ENCODE results near the gene BIRC3. TPM values are rescaled to one million over a fixed set of nuclear protein-coding genes. Genes with fewer than 3 reads are reported as not detected.

Gene BIRC3
- total RNA-seq, 1 donor from 2014 or later, result 2.2 TPM

DNA sequence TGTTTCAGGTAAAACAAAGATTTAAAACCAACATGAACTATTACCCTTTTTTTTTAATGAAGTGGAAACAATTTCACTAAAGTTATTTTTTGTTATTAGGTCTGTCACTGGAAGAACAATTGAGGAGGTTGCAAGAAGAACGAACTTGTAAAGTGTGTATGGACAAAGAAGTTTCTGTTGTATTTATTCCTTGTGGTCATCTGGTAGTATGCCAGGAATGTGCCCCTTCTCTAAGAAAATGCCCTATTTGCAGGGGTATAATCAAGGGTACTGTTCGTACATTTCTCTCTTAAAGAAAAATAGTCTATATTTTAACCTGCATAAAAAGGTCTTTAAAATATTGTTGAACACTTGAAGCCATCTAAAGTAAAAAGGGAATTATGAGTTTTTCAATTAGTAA is 60.6 kb downstream of the BIRC3 start:
- no peak for ATAC-seq

DNA sequence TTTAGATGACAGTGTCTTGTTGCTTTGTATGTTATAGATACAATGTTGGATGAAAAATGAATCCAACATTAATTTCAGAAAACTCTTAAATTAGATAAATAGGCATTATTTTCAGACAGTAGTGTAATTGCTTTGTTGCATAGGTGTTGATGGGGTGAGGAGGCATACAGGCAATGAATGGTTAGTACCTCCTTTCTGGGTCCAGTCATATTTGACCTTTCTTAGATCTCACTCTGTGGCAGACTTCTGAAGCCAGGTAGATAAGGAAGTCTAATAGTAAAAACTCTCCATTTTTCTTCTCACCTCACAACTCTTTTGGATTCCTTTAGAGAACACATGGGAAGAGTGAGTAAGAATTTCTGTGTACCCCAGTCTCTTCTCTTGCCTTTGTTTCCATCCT is 61.5 kb downstream of the BIRC3 start:
- no peak for ATAC-seq

DNA sequence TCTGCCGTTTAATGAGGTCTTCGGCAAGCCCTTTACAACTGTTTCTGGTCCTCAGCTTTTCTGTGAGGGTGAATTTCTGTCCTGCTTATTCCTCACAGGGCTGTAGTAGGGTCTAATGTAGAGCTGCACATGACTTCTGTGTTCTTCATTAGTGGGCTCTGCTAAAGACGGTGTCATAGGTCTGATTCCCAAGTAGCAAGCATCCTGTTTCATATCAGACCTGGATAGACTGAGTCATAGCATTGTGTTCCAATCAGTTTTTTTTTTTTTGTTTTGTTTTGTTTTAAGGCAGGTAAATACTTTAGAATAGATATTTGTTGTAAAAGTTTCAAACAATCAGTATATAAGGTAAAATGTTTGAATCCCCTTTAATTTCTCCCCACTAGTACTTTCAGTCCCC is 65.1 kb downstream of the BIRC3 start:
- no peak for ATAC-seq

DNA sequence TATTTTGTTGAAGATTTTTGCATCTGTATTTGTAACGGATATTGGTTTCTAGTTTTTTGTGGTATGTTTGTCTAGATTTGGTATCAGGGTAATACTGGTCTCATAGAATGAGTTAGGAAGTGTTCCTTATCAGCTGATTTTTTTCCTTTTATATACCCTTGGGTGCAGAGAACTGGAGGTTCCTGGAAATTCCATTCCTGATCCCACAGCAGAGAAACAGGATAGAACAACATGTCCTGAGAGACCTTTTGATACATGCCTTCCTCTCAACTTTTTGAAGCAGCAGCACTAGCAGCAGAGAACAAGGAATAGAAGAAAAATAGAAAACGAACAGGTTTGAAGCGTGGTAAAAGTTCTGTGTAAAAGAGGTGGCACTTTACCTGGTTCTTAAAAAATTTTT is 66.6 kb downstream of the BIRC3 start:
- ATAC-seq, result no peak

DNA sequence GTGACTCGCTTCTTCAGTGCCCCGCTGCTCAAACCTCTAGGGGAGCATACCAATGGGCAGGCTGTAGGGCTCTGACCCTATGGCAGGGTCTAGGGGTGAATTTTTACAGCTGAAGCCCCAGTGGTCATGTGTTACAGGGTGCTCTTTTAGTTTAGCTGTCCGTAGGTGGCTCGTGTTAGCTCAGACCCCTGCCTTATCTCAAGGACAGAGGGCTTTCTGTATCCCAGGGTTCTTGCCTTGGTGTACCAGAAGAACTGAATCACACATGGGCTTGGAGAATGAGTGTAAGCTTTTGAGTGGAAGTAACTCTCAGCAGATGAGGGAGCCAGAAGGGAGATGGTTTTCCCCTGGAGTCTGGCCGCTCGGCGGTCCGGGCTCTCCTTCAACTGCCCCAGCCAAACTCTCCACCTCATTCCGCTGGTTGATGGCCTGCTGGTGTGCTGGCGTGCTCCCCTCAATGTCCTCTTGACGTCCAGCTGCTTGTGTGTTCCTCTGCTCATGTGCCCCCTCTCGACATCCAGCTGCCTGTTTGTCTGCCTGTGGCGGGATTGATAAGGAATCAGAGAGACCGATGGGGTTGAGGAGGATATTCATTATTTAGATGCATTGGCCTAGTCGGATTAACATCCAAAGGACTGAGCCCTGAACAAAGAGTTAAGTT is 67.3 kb downstream of the BIRC3 start:
- ATAC-seq, result no peak

DNA sequence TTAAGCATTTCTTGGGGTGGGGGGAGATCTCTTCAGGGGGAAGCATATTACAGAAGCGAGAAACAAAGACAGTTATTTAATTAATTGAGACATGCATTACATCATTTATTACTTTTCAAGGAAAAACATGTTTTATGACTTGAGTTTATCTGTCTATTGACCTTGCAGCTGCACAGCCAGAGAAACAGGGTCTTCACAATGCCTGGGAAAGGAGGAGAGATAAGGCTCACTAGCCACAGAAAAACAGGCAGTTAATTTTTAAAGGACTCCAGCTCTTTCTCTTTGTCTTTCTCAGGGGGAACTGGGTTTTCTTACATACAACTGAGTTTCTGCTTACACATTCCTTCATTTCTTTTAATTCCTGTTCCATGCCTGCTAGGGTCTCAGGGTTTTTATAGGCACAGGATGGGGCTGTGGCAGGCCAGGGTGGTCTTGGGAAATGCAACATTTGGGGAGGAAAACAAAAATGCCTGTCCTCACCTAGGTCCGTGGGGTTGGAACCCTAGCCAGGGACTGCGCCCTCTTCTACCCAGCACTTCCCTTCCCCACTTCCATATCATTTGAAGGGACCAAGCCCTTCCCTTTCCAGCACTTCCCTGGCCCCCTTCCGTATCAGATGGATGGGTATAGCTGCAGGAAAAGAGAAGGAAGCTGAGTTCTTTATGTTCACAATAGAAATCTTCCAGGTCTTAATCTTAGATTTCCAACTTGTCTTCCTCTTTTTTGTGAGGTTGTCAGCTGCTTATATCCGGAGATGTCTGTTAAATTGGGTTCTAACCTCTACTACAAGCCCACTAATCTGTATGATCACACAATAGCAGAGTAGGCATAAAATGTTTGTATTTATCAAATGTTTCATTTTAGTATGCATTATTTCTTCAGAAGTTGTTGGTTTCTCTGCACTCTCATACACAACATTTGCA is 68.1 kb downstream of the BIRC3 start:
- ATAC-seq, result no peak

DNA sequence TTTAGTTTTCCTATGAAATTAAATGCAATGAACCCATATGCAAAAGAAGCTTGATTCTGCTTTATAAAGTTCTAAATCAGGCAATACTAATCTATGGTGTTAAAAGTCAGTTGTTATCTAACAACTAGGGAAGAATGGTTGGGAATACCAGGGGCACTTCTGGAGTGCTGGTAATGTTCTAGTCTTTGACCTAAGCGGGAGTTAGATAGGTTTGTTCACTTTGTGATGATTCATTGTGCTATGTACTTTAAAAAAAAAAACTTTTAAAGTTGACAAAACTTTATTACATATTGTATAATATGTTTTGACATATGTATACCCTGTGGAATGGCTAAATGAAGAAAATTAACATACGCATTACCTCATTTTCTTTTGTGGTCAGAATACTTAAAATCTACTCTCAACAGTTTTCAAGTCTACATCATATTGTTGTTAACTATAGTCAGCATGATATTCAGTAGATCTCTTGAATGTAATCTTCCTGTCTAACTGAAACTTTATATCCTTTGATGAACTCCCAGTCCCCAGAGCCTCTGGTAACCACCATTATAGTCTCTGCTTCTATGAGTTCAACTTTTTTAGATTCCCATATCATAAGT is 69.0 kb downstream of the BIRC3 start:
- no peak for ATAC-seq

DNA sequence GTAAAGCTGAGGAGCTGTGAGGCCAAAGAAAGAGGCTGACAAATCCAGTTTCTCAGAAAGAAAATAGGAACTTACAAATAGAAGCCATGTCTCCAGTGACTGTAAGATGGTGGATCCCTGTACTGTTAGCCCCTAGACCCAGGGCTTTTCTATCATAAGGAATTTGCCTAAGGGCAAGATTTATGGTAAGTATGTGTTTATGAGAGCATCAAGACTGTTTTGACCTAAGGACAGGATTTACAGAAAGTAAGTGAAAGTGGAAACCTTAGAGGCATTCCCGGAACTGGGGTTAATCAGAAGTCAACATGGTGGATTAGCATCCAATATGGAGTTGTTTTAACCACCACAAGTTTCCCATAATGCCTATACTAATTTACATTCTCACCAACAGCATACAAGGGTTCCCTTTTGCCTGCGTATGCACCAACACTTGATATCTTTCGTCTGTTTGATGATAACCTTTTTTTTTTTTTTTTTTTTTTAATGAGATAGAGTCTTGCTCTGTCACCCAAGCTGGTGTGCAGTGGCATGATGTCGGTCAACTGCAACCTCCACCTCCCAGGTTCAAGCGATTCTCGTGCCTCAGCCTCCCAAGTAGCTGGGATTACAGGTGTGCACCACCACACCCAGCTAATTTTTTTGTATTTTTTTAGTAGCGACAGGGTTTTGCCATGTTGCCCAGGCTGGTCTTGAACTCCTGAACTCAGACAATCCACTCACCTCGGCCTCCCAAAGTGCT is 69.9 kb downstream of the BIRC3 start:
- no peak for ATAC-seq

Other genes starting within 250 kb of the BIRC3 start
- gene YAP1, start 207.0 kb upstream of the BIRC3 start, total RNA-seq, result 95.2 TPM
- 22.1 TPM for gene BIRC2, start 29.7 kb downstream of the BIRC3 start, total RNA-seq
- 131 TPM for gene TMEM123, start 135.3 kb downstream of the BIRC3 start, total RNA-seq
- 23.7 TPM for gene MMP7, start 213.3 kb downstream of the BIRC3 start, total RNA-seq